Right atrium auricular region (tissue), 2 donors: ENCODE results near the gene TRIP4. TPM values are rescaled to one million over a fixed set of nuclear protein-coding genes. Genes with fewer than 3 reads are reported as not detected.

Experiments used
- DNase-seq: peaks from one replicate; pipeline ENCODE4 v3.0.0-alpha.2; 2019; ENCODE audit warnings: low spot score
- H3K27ac ChIP-seq, 2 donors: fragments of 200-600 bp; sonication (generic); 1 replicate in 1 of 2; 2 replicates in 1 of 2; pipeline ENCODE4 v1.5.1; 2016 to 2019
- H3K27me3 ChIP-seq, 2 donors: fragments of 200-600 bp; sonication (generic); one replicate each; pipeline versions ENCODE4 v1.5.1 to v1.6.0; 2017 to 2019
- H3K36me3 ChIP-seq: fragments of 200-600 bp; sonication (generic); one replicate; pipeline ENCODE4 v1.5.1; 2016
- H3K4me1 ChIP-seq, 2 donors: fragments of 200-600 bp; sonication (generic); one replicate each; pipeline versions ENCODE4 v1.5.1 to v1.6.0; 2017 to 2019
- H3K4me3 ChIP-seq, 2 donors: fragments of 200-600 bp; sonication (generic); 1 replicate in 1 of 2; 2 replicates in 1 of 2; pipeline ENCODE4 v1.5.1; 2017 to 2019; ENCODE audit warnings: mild to moderate bottlenecking in 1 of 2, moderate library complexity in 1 of 2
- H3K9me3 ChIP-seq, 2 donors: fragments of 200-600 bp; sonication (generic); one replicate each; pipeline ENCODE4 v1.5.1; 2019
- CTCF ChIP-seq, 2 donors: fragments of 200-600 bp; sonication (generic); IDR thresholded peaks; one replicate each; pipeline ENCODE4 v1.5.1; 2019; ENCODE audit warnings: antibody characterized with exemption in 2 of 2
- total RNA-seq, 2 donors: library from RNA; depleted of rRNA; stranded (reverse); fragments of >200 nt; gene quantifications; one replicate each; pipeline ENCODE4 v1.1.0, GENCODE V29; 2016

The TRIP4 gene
- total RNA-seq, 2 donors from 2014 or later: 7.8 to 8.7 TPM

GRCh38 chr15:64430000-64430735 is 42.5 kb downstream of the TRIP4 start:
- peaks cover 18% of the 10 kb centered on the region for H3K36me3 ChIP-seq
- TF ChIP-seq CTCF (IDR thresholded peaks at IDR 0.05): no peak
- H3K27me3 ChIP-seq: no peaks in the 10 kb centered on the region
- H3K4me1 ChIP-seq: peaks cover 0 to 12% of the 10 kb centered on the region in 2 donors
- no peak overlapping the region for H3K4me3 ChIP-seq
- DNase-seq: no peak
- H3K27ac ChIP-seq: peak overlapping the region; percentile 0 to 30
- H3K9me3 ChIP-seq: no peaks in the 10 kb centered on the region

- H3K9me3 ChIP-seq: no peaks in the 10 kb centered on the region
- H3K27me3 ChIP-seq: no peaks in the 10 kb centered on the region
- no peaks in the 10 kb centered on the region for H3K36me3 ChIP-seq
- TF ChIP-seq CTCF (IDR thresholded peaks at IDR 0.05): no peak
- no peak overlapping the region for H3K27ac ChIP-seq
- DNase-seq: no peak
- no peak overlapping the region for H3K4me3 ChIP-seq
- H3K4me1 ChIP-seq: no peaks in the 10 kb centered on the region
These were observed 50.3 kb downstream of the TRIP4 start for GRCh38 chr15:64437982-64438381.

DNA sequence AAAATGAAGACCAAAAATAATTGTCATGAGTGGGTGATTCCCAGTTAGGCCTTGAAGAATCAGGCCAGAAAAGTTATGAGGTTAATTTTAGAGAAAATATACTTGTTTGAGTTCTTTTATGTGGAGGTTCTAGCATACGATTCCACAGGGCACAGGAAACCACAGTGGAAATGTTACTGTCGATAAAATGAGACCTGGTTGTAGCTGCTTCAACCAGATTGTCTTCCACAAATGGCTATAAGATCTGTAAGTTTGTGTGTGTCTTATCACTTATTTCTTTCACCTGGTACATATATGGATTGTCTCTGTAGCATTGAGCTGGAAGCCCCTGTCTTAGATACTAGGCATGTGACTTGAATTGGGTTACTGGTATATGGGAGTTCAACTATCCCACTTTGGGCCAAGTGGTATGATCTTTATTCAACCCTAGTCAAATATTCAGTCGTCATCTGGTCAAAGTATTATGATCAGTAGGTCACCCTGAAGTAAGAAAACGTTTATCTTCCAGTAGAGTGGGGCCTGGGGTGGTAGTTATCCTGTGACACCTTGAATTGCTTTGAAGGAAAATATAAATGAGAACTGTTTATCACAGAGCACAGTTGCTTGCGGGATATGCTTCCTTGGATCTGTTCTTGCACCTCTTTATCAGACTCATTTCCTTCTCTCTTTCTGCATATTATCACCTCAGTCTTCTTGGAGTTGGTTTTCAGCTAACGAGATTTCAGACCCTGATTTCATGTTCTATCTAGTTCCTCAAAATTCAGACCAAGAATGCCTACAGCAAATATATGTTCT is 51.2 kb downstream of the TRIP4 start:
- no peak for TF ChIP-seq CTCF (IDR thresholded peaks at IDR 0.05)
- no peak for DNase-seq
- H3K4me3 ChIP-seq: no peak overlapping the region
- H3K36me3 ChIP-seq: no peaks in the 10 kb centered on the region
- H3K4me1 ChIP-seq: peaks cover 0 to 7% of the 10 kb centered on the region in 2 donors
- no peaks in the 10 kb centered on the region for H3K9me3 ChIP-seq
- no peaks in the 10 kb centered on the region for H3K27me3 ChIP-seq
- H3K27ac ChIP-seq: no peak overlapping the region

DNA sequence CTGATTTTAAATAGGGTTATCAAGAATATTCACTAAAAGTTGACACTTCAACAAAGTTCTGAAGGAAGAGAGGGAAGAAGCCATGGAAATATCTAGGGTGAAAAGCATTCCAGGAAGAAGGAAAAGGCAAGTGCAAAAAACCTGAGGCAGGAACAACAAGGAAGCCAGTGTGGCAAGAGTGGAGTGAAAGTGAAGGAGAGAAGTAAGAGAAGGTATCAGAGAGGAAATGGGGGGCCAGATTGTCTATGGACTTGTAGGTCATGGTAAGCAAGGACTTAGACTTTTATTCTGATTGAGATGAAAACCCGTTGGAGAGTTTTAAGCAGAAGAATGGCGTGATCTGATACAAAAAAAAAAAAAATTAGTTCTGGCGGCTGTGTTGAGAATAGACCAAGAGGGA is 54.2 kb downstream of the TRIP4 start:
- Histone ChIP-seq H3K4me3 (no peak overlapping the region), H3K27ac (no peak overlapping the region), H3K9me3 (no peaks in the 10 kb centered on the region), H3K27me3 (no peaks in the 10 kb centered on the region), H3K36me3 (no peaks in the 10 kb centered on the region), H3K4me1 (peaks cover 0 to 14% of the 10 kb centered on the region in 2 donors)
- no peak for DNase-seq
- TF ChIP-seq CTCF (IDR thresholded peaks at IDR 0.05): no peak

DNA sequence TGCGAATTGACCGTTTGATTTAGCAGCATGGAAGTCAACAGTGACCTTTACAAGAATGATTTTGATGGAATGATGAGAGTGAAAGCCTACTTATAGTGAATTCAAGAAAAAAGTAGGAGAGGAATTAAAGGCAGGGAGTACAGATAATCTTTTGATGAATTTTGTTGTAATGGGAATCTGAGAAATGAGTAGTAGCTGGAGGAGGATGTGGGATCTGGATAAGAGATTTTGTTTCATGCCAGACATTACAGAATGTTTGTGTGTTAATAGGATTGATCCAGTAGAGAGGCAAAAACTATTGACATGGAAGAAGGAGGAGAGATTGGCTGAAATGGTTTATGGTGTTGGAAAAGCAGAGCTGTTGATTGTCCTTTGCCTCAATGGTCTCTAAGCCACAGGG is 55.4 kb downstream of the TRIP4 start:
- Histone ChIP-seq H3K27ac (peak overlapping the region in 1 of 2 donors; percentile 54), H3K4me1 (peaks cover 0 to 14% of the 10 kb centered on the region in 2 donors), H3K9me3 (no peaks in the 10 kb centered on the region), H3K4me3 (no peak overlapping the region), H3K36me3 (peaks cover 5% of the 10 kb centered on the region), H3K27me3 (no peaks in the 10 kb centered on the region)
- no peak for TF ChIP-seq CTCF (IDR thresholded peaks at IDR 0.05)
- DNase-seq: no peak
